ENCODE measurements around the gene CAMP. TPM values are rescaled to one million over a fixed set of nuclear protein-coding genes. Genes with fewer than 3 reads are reported as not detected.

Gene CAMP
- polyA plus RNA-seq, 1 donor from 2014 or later, result not detected

DNA sequence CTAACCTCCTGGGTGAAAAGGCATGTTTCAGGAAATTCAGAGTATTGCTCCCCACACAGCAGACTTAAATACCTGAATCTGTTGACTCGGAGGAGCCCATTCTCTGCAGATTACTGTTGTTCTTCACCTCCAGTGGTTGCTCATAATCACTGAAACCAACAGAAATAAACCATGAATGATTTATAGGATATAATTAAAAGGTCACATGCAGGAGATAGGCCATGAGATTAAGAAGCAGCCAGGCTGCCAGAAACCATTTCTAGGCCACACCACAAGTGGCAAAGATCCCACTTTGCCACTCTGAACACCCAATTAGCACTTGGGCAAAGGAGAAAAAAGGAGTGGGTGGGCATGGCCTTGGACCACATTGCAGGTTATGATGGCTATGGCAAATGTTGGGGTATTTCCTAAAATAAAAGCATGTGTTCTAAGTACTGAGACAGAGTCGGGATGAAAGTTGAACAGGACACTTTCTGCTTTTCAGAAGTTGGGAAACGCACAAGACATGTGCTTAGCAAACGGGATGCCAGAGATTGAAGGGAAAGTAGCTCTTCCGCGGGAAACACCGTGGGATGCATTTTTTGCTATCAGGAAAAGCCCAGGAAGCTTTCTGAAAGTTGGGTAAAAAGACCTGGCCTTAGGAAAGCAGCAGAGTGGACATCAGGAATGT, 36.5 kb upstream of the CAMP start:
- no peaks in the 10 kb centered on the region for H3K9me3 ChIP-seq (ENCODE audit: low read length)
- no peaks in the 10 kb centered on the region for H3K9me2 ChIP-seq (ENCODE audit: insufficient read depth, low read length)
- no peaks in the 10 kb centered on the region for H3F3A ChIP-seq (ENCODE audit: insufficient read depth, low read length, poor library complexity, severe bottlenecking)
- no peaks in the 10 kb centered on the region for H3K36me3 ChIP-seq (ENCODE audit: insufficient read depth, low read length)
- H3K79me2 ChIP-seq (replicated peaks; ENCODE audit: insufficient read depth, low read length), result peaks cover 10% of the 10 kb centered on the region
- no peak overlapping the region for H2AFZ ChIP-seq (ENCODE audit: low read depth, low read length)
- TF ChIP-seq SMC3 (conservative IDR thresholded peaks at IDR 0.05; ENCODE audit: poor library complexity) (no peak), POLR2AphosphoS5 (IDR thresholded peaks at IDR 0.05) (no peak), EP300 (conservative IDR thresholded peaks at IDR 0.05; ENCODE audit: poor library complexity, severe bottlenecking) (no peak), TAF1 (IDR thresholded peaks at IDR 0.05; ENCODE audit: low read depth) (no peak), MXI1 (conservative IDR thresholded peaks at IDR 0.05; ENCODE audit: poor library complexity, severe bottlenecking) (no peak), RAD21 (conservative IDR thresholded peaks at IDR 0.05) (no peak), EZH2 (IDR thresholded peaks at IDR 0.05; ENCODE audit: borderline replicate concordance, insufficient read depth, low read length, poor library complexity, severe bottlenecking) (no peak)
- TF ChIP-seq, protein P1, sequence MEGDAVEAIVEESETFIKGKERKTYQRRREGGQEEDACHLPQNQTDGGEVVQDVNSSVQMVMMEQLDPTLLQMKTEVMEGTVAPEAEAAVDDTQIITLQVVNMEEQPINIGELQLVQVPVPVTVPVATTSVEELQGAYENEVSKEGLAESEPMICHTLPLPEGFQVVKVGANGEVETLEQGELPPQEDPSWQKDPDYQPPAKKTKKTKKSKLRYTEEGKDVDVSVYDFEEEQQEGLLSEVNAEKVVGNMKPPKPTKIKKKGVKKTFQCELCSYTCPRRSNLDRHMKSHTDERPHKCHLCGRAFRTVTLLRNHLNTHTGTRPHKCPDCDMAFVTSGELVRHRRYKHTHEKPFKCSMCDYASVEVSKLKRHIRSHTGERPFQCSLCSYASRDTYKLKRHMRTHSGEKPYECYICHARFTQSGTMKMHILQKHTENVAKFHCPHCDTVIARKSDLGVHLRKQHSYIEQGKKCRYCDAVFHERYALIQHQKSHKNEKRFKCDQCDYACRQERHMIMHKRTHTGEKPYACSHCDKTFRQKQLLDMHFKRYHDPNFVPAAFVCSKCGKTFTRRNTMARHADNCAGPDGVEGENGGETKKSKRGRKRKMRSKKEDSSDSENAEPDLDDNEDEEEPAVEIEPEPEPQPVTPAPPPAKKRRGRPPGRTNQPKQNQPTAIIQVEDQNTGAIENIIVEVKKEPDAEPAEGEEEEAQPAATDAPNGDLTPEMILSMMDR (IDR thresholded peaks at IDR 0.05; ENCODE audit: poor library complexity, severe bottlenecking), result no peak
- TF ChIP-seq, protein P2, sequence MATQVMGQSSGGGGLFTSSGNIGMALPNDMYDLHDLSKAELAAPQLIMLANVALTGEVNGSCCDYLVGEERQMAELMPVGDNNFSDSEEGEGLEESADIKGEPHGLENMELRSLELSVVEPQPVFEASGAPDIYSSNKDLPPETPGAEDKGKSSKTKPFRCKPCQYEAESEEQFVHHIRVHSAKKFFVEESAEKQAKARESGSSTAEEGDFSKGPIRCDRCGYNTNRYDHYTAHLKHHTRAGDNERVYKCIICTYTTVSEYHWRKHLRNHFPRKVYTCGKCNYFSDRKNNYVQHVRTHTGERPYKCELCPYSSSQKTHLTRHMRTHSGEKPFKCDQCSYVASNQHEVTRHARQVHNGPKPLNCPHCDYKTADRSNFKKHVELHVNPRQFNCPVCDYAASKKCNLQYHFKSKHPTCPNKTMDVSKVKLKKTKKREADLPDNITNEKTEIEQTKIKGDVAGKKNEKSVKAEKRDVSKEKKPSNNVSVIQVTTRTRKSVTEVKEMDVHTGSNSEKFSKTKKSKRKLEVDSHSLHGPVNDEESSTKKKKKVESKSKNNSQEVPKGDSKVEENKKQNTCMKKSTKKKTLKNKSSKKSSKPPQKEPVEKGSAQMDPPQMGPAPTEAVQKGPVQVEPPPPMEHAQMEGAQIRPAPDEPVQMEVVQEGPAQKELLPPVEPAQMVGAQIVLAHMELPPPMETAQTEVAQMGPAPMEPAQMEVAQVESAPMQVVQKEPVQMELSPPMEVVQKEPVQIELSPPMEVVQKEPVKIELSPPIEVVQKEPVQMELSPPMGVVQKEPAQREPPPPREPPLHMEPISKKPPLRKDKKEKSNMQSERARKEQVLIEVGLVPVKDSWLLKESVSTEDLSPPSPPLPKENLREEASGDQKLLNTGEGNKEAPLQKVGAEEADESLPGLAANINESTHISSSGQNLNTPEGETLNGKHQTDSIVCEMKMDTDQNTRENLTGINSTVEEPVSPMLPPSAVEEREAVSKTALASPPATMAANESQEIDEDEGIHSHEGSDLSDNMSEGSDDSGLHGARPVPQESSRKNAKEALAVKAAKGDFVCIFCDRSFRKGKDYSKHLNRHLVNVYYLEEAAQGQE (IDR thresholded peaks at IDR 0.05; ENCODE audit: borderline replicate concordance), result no peak
- H3K4me3 ChIP-seq (ENCODE audit: low read length), result peak overlapping the region; percentile 95
- peak overlapping the region; percentile 44 for H3K27ac ChIP-seq (ENCODE audit: low read length)
- peak overlapping the region; percentile 67 for H3K9ac ChIP-seq (ENCODE audit: low read length)
- H4K20me1 ChIP-seq (ENCODE audit: insufficient read depth), result no peaks in the 10 kb centered on the region
- no peaks in the 10 kb centered on the region for H3K27me3 ChIP-seq (ENCODE audit: insufficient read depth, low read depth, low read length)
- H3K4me2 ChIP-seq (ENCODE audit: low read length), result peak overlapping the region; percentile 74

DNA sequence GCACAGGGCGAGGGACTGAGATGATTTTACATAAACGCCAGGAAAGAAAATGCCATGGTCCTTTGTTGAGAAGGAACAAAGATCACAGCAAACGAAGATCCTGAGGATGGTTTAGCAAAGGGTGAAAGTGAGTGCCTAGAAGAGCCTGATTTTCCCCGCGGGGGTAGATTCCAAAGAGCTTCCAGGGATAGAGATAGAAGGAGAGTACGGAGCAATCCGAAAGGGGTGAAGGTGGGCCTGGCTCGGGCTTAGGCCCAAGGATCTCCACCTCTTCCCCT, 36.1 kb upstream of the CAMP start:
- Histone ChIP-seq H3K9ac (ENCODE audit: low read length) (peak overlapping the region; percentile 67), H3K4me2 (ENCODE audit: low read length) (peak overlapping the region; percentile 74), H3K4me3 (ENCODE audit: low read length) (peak overlapping the region; percentile 95), H3F3A (ENCODE audit: insufficient read depth, low read length, poor library complexity, severe bottlenecking) (no peaks in the 10 kb centered on the region), H3K79me2 (replicated peaks; ENCODE audit: insufficient read depth, low read length) (peaks cover 10% of the 10 kb centered on the region), H3K9me3 (ENCODE audit: low read length) (no peaks in the 10 kb centered on the region), H3K27me3 (ENCODE audit: insufficient read depth, low read depth, low read length) (no peaks in the 10 kb centered on the region), H3K9me2 (ENCODE audit: insufficient read depth, low read length) (no peaks in the 10 kb centered on the region), H3K36me3 (ENCODE audit: insufficient read depth, low read length) (no peaks in the 10 kb centered on the region), H3K27ac (ENCODE audit: low read length) (peak overlapping the region; percentile 44), H2AFZ (ENCODE audit: low read depth, low read length) (no peak overlapping the region), H4K20me1 (ENCODE audit: insufficient read depth) (no peaks in the 10 kb centered on the region)
- no peak for TF ChIP-seq TAF1 (IDR thresholded peaks at IDR 0.05; ENCODE audit: low read depth)
- TF ChIP-seq, protein P2 (IDR thresholded peaks at IDR 0.05; ENCODE audit: borderline replicate concordance), result no peak
- TF ChIP-seq MXI1 (conservative IDR thresholded peaks at IDR 0.05; ENCODE audit: poor library complexity, severe bottlenecking), result no peak
- TF ChIP-seq EP300 (conservative IDR thresholded peaks at IDR 0.05; ENCODE audit: poor library complexity, severe bottlenecking), result no peak
- TF ChIP-seq EZH2 (IDR thresholded peaks at IDR 0.05; ENCODE audit: borderline replicate concordance, insufficient read depth, low read length, poor library complexity, severe bottlenecking), result no peak
- TF ChIP-seq, protein P1 (IDR thresholded peaks at IDR 0.05; ENCODE audit: poor library complexity, severe bottlenecking), result no peak
- TF ChIP-seq SMC3 (conservative IDR thresholded peaks at IDR 0.05; ENCODE audit: poor library complexity), result no peak
- TF ChIP-seq RAD21 (conservative IDR thresholded peaks at IDR 0.05), result no peak
- no peak for TF ChIP-seq POLR2AphosphoS5 (IDR thresholded peaks at IDR 0.05)
